Lower leg skin (tissue), 3 donors: ENCODE results near the gene CHID1.

Source experiments
- CTCF ChIP-seq, 3 donors: fragments of 450-650 bp; IDR thresholded peaks; one replicate each; pipeline ENCODE4 v1.5.1; 2016; ENCODE audit warnings: antibody characterized with exemption in 3 of 3, mild to moderate bottlenecking in 3 of 3, moderate library complexity in 2 of 3
- POLR2A ChIP-seq, 2 donors: fragments of 450-650 bp; IDR thresholded peaks; one replicate each; pipeline ENCODE4 v1.6.1; 2016 to 2017; ENCODE audit warnings: antibody characterized with exemption in 2 of 2, mild to moderate bottlenecking in 1 of 2, moderate library complexity in 1 of 2

- no peak for TF ChIP-seq CTCF (IDR thresholded peaks at IDR 0.05)
- TF ChIP-seq POLR2A (IDR thresholded peaks at IDR 0.05), result no peak
Observed at GRCh38 chr11:858762-859339, 51.8 kb downstream of the CHID1 start.
